Measurements from ENCODE around the gene PAQR4.

The PAQR4 gene

DNA sequence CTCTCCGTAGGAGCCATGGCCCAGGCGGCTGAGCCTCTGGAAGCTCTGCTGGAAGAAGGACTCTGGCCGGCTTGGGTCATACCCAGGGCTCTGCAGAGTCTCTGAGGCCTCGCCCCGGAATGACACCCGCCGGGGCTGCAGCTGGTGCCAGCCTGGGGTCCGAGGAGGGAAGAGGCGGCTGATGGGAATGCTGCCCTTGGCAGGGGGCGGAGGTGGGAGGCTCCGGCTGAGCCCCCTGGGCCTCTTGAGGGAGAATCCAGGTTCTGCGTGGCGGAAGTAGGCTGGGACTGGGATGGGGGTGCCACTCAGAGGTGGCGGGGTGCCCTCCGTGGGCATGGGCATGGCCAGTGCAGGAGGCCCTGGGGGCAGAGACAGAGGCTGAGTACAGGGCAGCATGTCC is 7.5 kb downstream of the PAQR4 start:
- no peaks in the 10 kb centered on the region for H3K4me1 ChIP-seq
- H3K36me3 ChIP-seq (ENCODE audit: control insufficient read depth, insufficient read depth, low read length) = no peaks in the 10 kb centered on the region
- no peak overlapping the region for H2AFZ ChIP-seq
- H3K27me3 ChIP-seq (ENCODE audit: control insufficient read depth, insufficient read depth, low read length) = no peaks in the 10 kb centered on the region
- no peak overlapping the region for H3K27ac ChIP-seq
- TF ChIP-seq, protein P1, sequence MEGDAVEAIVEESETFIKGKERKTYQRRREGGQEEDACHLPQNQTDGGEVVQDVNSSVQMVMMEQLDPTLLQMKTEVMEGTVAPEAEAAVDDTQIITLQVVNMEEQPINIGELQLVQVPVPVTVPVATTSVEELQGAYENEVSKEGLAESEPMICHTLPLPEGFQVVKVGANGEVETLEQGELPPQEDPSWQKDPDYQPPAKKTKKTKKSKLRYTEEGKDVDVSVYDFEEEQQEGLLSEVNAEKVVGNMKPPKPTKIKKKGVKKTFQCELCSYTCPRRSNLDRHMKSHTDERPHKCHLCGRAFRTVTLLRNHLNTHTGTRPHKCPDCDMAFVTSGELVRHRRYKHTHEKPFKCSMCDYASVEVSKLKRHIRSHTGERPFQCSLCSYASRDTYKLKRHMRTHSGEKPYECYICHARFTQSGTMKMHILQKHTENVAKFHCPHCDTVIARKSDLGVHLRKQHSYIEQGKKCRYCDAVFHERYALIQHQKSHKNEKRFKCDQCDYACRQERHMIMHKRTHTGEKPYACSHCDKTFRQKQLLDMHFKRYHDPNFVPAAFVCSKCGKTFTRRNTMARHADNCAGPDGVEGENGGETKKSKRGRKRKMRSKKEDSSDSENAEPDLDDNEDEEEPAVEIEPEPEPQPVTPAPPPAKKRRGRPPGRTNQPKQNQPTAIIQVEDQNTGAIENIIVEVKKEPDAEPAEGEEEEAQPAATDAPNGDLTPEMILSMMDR (IDR thresholded peaks at IDR 0.05) = no peak
- no peaks in the 10 kb centered on the region for H3K79me2 ChIP-seq
- no peak overlapping the region for H3K4me3 ChIP-seq (ENCODE audit: low read depth, low read length)
- no peak overlapping the region for H3K4me2 ChIP-seq (ENCODE audit: low read length)
- no peaks in the 10 kb centered on the region for H3K9me3 ChIP-seq (ENCODE audit: control insufficient read depth, low read length)
- no peak overlapping the region for H3K9ac ChIP-seq

DNA sequence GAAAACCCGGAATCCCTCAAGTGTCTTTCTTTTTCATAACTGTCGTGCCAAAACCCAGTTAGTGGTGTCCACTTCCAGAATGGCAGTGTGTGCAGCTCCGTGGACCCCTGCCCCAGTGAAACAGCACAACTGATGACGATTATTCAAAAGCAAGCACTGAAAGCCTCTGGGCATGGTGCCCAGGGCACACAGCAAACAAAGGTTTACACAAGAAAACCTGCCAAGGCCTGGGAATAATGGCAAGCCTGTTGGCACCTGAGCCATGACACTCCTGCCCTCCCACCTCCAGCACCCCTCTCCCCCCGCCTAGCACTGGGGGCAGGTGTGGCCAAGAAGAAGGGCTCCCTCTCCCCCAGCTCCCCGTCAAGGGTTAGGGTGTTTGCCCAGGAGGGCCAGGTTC is 8.3 kb downstream of the PAQR4 start:
- no peak overlapping the region for H2AFZ ChIP-seq
- H3K4me1 ChIP-seq = no peaks in the 10 kb centered on the region
- TF ChIP-seq, protein P1 (IDR thresholded peaks at IDR 0.05) = no peak
- H3K9ac ChIP-seq = no peak overlapping the region
- H3K27ac ChIP-seq = no peak overlapping the region
- H3K4me2 ChIP-seq (ENCODE audit: low read length) = no peak overlapping the region
- no peak overlapping the region for H3K4me3 ChIP-seq (ENCODE audit: low read depth, low read length)
- no peaks in the 10 kb centered on the region for H3K27me3 ChIP-seq (ENCODE audit: control insufficient read depth, insufficient read depth, low read length)
- no peaks in the 10 kb centered on the region for H3K9me3 ChIP-seq (ENCODE audit: control insufficient read depth, low read length)
- no peaks in the 10 kb centered on the region for H3K79me2 ChIP-seq
- H3K36me3 ChIP-seq (ENCODE audit: control insufficient read depth, insufficient read depth, low read length) = no peaks in the 10 kb centered on the region

DNA sequence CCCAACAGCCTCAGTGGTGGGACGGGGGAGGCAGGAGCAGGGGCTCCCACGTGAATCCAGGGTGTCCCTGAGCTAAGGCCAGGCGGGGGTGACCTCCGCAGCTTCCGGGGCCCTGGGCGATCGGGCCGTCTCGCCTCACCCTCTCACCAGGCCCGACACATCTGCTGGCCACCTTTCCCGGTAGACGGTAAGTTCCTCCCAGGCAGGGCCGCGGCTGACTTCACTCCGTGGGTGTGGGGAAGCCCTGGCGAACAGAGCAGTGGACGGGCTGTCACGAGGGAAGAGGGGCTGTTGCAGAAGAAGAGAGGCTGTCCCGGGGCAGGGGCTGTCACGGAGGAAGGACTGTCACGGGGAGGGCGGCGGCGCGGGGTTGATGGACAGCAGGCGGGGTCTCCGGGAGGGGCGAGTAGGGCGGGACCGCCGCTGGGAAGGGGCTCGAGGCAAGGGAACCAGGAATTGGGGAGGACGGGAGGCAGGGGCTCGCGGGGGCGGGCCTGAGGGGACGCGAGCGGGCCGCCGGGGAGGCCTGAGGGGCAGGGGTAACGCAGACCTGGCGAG is 10.6 kb downstream of the PAQR4 start:
- Histone ChIP-seq H3K27ac (no peak overlapping the region), H2AFZ (peak overlapping the region; percentile 100), H3K4me3 (ENCODE audit: low read depth, low read length) (peak overlapping the region; percentile 86), H3K36me3 (ENCODE audit: control insufficient read depth, insufficient read depth, low read length) (no peaks in the 10 kb centered on the region), H3K9me3 (ENCODE audit: control insufficient read depth, low read length) (no peaks in the 10 kb centered on the region), H3K79me2 (no peaks in the 10 kb centered on the region), H3K4me1 (peaks cover 3% of the 10 kb centered on the region), H3K4me2 (ENCODE audit: low read length) (peak overlapping the region; percentile 99), H3K9ac (no peak overlapping the region), H3K27me3 (ENCODE audit: control insufficient read depth, insufficient read depth, low read length) (no peaks in the 10 kb centered on the region)
- TF ChIP-seq, protein P1 (IDR thresholded peaks at IDR 0.05) = no peak

DNA sequence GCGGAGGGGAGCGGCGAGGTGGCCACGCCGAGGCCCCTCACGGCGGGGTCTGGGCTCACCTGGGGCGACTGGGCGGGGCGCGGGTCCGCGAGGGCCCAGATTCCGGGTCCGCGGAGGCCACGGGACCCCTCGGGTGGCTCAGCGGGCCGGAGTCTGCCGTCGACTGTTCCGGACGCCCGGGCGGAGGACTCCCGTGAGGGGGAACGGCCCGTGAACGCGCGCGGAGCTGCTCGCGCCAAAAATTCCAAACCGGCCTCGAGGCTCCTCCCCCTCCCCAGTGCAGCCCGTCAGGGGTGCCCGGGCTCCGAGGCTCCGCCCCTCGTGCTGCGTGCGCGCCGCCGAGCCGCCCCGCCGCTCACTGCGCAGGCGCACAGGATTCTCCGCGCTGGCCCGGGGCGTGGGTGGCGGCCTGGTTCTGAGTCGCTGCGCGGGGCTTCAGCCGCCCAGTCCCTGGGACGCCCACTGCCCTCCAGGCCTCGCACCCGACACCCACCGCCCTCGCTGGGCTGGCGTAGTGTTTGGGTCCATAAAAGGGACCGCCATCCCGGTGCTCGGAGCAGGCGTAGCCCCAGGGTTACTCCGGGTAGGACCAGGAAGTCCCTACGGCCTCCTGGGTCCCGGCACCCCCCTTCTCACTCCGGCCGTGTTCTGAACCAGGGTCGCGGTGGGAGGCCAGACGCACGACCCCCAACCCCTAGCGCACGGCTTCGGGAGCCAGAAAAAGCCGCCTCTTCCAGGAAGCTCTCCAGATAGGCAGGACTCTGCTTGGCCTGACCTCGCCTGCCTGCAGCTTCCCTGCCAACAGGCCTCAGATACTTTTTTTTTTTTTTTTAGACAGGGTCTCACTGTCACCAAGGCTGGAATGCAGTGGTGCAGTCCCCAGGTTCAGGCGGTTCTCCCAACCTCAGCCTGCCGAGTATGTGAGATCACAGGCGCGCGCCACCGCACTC is 11.4 kb downstream of the PAQR4 start, which contains the start of gene PKMYT1:
Gene PKMYT1, minus strand, starts transcription at position 220 of the 950 bp plus-strand sequence. CDS start 789 bp downstream, outside the sequence.
- Histone ChIP-seq H3K4me3 (ENCODE audit: low read depth, low read length) (peak within 1 kb of the TSS; percentile 86), H2AFZ (peak within 1 kb of the TSS; percentile 100), H3K9ac (peak within 1 kb of the TSS; percentile 80), H3K9me3 (ENCODE audit: control insufficient read depth, low read length) (no peaks in the 10 kb centered on the region), H3K36me3 (ENCODE audit: control insufficient read depth, insufficient read depth, low read length) (no peaks in the 10 kb centered on the region), H3K4me2 (ENCODE audit: low read length) (peak within 1 kb of the TSS; percentile 99), H3K27me3 (ENCODE audit: control insufficient read depth, insufficient read depth, low read length) (no peaks in the 10 kb centered on the region), H3K27ac (peak within 1 kb of the TSS; percentile 59), H3K4me1 (peaks cover 3% of the 10 kb centered on the region), H3K79me2 (no peaks in the 10 kb centered on the region)
- TF ChIP-seq, protein P1 (IDR thresholded peaks at IDR 0.05) = no peak

Measured in parathyroid adenoma (tissue), 2 donors.